NCI-H82 (cell line): ENCODE measurements around the gene HNRNPUL2.
A peak's percentile ranks its signal among the peaks of the same experiment; 100 is the strongest.

Experiments used
- DNase-seq: peaks from one replicate; lab custom pipeline; 2025; lab: John Stamatoyannopoulos, UW

HNRNPUL2 gene

GRCh38 chr11:62726915-62727164 lies 417 bp downstream of the HNRNPUL2 start:
- DNase-seq = no peak

GRCh38 chr11:62726156-62726914 lies 922 bp downstream of the HNRNPUL2 start:
- no peak for DNase-seq

- DNase-seq = no peak
Observed at GRCh38 chr11:62725646-62726045, 1.6 kb downstream of the HNRNPUL2 start.

- no peak for DNase-seq
Observed at GRCh38 chr11:62724171-62724570, 3.1 kb downstream of the HNRNPUL2 start.

GRCh38 chr11:62721994-62722393 lies 5.3 kb downstream of the HNRNPUL2 start:
- DNase-seq = no peak

GRCh38 chr11:62719302-62719978 lies 7.8 kb downstream of the HNRNPUL2 start:
- DNase-seq = no peak

GRCh38 chr11:62716816-62717215 lies 10.4 kb downstream of the HNRNPUL2 start:
- no peak for DNase-seq

GRCh38 chr11:62716206-62716605 lies 11.1 kb downstream of the HNRNPUL2 start:
- no peak for DNase-seq

GRCh38 chr11:62715150-62716130 lies 11.8 kb downstream of the HNRNPUL2 start:
- no peak for DNase-seq

GRCh38 chr11:62713343-62713742 lies 13.9 kb downstream of the HNRNPUL2 start:
- DNase-seq = no peak

- DNase-seq = no peak
Observed at GRCh38 chr11:62712861-62713260, 14.4 kb downstream of the HNRNPUL2 start.

- no peak for DNase-seq
Observed at GRCh38 chr11:62712276-62712812, 14.9 kb downstream of the HNRNPUL2 start.

GRCh38 chr11:62710001-62710345 lies 17.3 kb downstream of the HNRNPUL2 start:
- peak; percentile 51 for DNase-seq

GRCh38 chr11:62709247-62710000 lies 17.8 kb downstream of the HNRNPUL2 start:
- peak; percentile 99 for DNase-seq

- no peak for DNase-seq
Observed at GRCh38 chr11:62708793-62709192, 18.5 kb downstream of the HNRNPUL2 start.

- no peak for DNase-seq
Observed at GRCh38 chr11:62708392-62708791, 18.9 kb downstream of the HNRNPUL2 start.

- DNase-seq = peak; percentile 73
Observed at GRCh38 chr11:62707277-62707861, 19.9 kb downstream of the HNRNPUL2 start, which contains the start of the genes BSCL2 and GNG3. Gene BSCL2 (minus strand): TSS chr11:62707424. CDS start chr11:62707195, 229 bp downstream. Gene GNG3 (plus strand): TSS chr11:62707676. CDS start chr11:62708296, 620 bp downstream.

GRCh38 chr11:62706850-62707247 lies 20.4 kb downstream of the HNRNPUL2 start:
- DNase-seq = no peak

- peak; percentile 96 for DNase-seq
Observed at GRCh38 chr11:62705880-62706849, 21.1 kb downstream of the HNRNPUL2 start.

- no peak for DNase-seq
Observed at GRCh38 chr11:62705413-62705812, 21.8 kb downstream of the HNRNPUL2 start.
